Esophagus muscularis mucosa (tissue), 4 donors: Measurements from ENCODE around the gene LRRC25. TPM values are rescaled to one million over a fixed set of nuclear protein-coding genes. Genes with fewer than 3 reads are reported as not detected.
"Not testable (repeated sequence)": the region's sequence is repeated elsewhere in the genome, so short reads cannot be mapped to it uniquely, and the experiment has no call there.

Experiments
- DNase-seq: peaks from one replicate; pipeline ENCODE4 v3.0.0-alpha.2; 2017; ENCODE audit errors: extremely low spot score
- H3K27ac ChIP-seq, 4 donors: fragments of 200-600 bp; sonication (generic); replicated peaks in 1 of 4; 1 replicate in 3 of 4; 2 replicates in 1 of 4; pipeline ENCODE4 v1.5.1; 2016 to 2019; ENCODE audit warnings: mild to moderate bottlenecking in 1 of 4
- H3K27me3 ChIP-seq, 4 donors: fragments of 200-600 bp; sonication (generic); one replicate each; pipeline versions ENCODE4 v1.5.1 to v1.6.0; 2016 to 2019
- H3K36me3 ChIP-seq, 4 donors: fragments of 200-600 bp; sonication (generic); one replicate each; pipeline ENCODE4 v1.5.1; 2016 to 2019
- H3K4me1 ChIP-seq, 4 donors: fragments of 200-600 bp; sonication (generic); one replicate each; pipeline ENCODE4 v1.5.1; 2016 to 2019
- H3K4me3 ChIP-seq, 4 donors: fragments of 200-600 bp; sonication (generic); 1 replicate in 2 of 4; 2 replicates in 2 of 4; pipeline ENCODE4 v1.5.1; 2016 to 2019; ENCODE audit warnings: mild to moderate bottlenecking in 4 of 4, moderate library complexity in 1 of 4
- H3K9me3 ChIP-seq, 4 donors: fragments of 200-600 bp; sonication (generic); 1 replicate in 3 of 4; 2 replicates in 1 of 4; pipeline ENCODE4 v1.5.1; 2016 to 2019
- EP300 ChIP-seq: sonication (generic); formaldehyde crosslinking; IDR thresholded peaks from one replicate; pipeline ENCODE4 v1.6.1; 2017; ENCODE audit warnings: antibody characterized with exemption
- POLR2A ChIP-seq: fragments of 450-650 bp; IDR thresholded peaks from one replicate; pipeline ENCODE4 v1.6.1; 2017; ENCODE audit warnings: antibody characterized with exemption, moderate library complexity, mild to moderate bottlenecking, low read depth
- POLR2AphosphoS5 ChIP-seq, 2 donors: sonication (generic); formaldehyde crosslinking; IDR thresholded peaks; one replicate each; pipeline ENCODE4 v1.6.1; 2017; ENCODE audit warnings: antibody characterized with exemption in 2 of 2
- WGBS: methylation state at CpG from one replicate; pipeline ENCODE4 v1.1.5; 2018; 5-methylcytosine and 5-hydroxymethylcytosine counted together
- intact Hi-C: fragments of 100-400 bp; cut with DNase I; formaldehyde crosslinking; loops from one replicate; pipeline ENCODE4 v1.15.1; 2023
- total RNA-seq, 4 donors: library from RNA; depleted of rRNA; stranded (reverse); fragments of >200 nt; gene quantifications; one replicate each; pipeline versions ENCODE4 v1.1.0 to v1.2.1, GENCODE V29; 2016
- TF ChIP-seq, protein P1 (sequence below), 3 experiments: fragments of 200-600 bp in 2 of 3; fragments of 450-650 bp in 1 of 3; sonication (generic) in 2 of 3; IDR thresholded peaks; one replicate each; pipeline ENCODE4 v1.5.1; 2017 to 2019; ENCODE audit warnings: antibody characterized with exemption in 3 of 3, mild to moderate bottlenecking in 2 of 3, moderate library complexity in 1 of 3

LRRC25 gene
- total RNA-seq, 4 donors from 2014 or later = 5.8 to 20.4 (median 7.0) TPM

DNA sequence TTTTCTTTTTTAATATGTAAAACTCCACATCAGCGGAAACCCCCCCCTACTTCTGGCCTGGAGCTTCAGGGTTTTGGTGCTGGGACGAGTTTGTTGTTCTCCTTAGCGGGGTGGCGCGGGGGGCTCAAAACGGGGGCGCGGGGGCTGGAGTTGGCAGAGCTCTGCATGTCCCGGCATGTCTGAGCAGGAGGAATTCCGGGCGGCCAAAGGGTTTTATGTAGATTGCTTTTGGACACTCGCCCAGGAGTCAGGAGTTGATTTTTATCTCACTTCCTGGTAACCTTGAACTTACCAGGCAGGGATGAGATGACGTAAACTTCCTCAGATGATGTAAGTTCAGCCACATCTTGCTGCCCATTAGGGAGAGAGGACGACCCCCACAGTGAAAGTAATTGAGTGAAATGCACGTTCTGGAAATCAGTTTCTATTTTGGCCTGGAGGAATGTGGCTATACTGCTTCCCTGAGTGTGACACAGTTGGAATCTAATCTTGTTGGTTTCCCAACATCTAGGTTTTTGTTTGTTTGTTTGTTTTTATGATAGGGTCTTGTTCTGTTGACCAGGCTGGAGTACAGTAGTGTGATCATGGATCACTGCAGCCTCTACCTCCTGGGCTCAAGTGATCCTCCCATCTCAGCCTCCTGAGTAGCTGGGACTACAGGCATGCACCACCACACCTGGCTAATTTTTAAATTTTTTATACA lies 32.4 kb downstream of the LRRC25 start:
- Histone ChIP-seq H3K4me3 (peak overlapping the region in 3 of 4 donors; percentile 5 to 13 (median 8)), H3K27me3 (no peaks in the 10 kb centered on the region), H3K9me3 (no peaks in the 10 kb centered on the region), H3K27ac (peak overlapping the region; percentile 12 to 78 (median 69)), H3K4me1 (peaks cover 14 to 24% (median 19%) of the 10 kb centered on the region in 4 donors), H3K36me3 (peaks cover 0 to 39% (median 34%) of the 10 kb centered on the region in 4 donors)
- TF ChIP-seq POLR2AphosphoS5 (IDR thresholded peaks at IDR 0.05) = peak; percentile 59 to 61
- TF ChIP-seq, protein P1, sequence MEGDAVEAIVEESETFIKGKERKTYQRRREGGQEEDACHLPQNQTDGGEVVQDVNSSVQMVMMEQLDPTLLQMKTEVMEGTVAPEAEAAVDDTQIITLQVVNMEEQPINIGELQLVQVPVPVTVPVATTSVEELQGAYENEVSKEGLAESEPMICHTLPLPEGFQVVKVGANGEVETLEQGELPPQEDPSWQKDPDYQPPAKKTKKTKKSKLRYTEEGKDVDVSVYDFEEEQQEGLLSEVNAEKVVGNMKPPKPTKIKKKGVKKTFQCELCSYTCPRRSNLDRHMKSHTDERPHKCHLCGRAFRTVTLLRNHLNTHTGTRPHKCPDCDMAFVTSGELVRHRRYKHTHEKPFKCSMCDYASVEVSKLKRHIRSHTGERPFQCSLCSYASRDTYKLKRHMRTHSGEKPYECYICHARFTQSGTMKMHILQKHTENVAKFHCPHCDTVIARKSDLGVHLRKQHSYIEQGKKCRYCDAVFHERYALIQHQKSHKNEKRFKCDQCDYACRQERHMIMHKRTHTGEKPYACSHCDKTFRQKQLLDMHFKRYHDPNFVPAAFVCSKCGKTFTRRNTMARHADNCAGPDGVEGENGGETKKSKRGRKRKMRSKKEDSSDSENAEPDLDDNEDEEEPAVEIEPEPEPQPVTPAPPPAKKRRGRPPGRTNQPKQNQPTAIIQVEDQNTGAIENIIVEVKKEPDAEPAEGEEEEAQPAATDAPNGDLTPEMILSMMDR (IDR thresholded peaks at IDR 0.05) = no peak
- 13% methylated on average over 14 of the region's 15 CpGs for WGBS
- intact Hi-C loops = no loop called here
- DNase-seq = no peak

DNA sequence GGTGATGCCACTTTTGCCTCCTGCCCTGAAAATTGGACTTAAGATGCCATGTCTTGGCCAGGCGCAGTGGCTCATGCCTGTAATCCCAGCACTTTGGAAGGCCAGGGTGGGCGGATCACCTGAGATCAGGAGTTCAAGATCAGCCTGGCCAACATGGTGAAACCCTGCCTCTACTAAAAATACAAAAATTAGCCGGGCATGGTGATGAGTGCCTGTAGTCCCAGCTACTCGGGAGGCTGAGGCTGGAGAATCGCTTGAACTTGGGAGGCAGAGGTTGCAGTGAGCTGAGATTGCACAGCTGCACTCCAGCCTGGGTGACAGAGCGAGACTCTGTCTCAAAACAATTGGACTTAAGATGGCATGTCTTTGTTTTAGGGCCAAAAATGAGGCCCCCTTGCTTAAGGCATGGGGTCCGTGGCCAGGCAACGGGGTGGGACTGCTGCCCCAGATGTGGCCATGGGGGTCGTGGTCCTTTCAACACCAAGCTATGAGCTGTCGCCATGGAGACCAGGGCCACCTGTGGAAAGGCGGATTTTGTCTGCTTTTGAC lies 33.1 kb downstream of the LRRC25 start:
- whole genome bisulfite sequencing = 58% methylated on average over 9 of the region's 11 CpGs
- Histone ChIP-seq H3K36me3 (peaks cover 0 to 45% (median 39%) of the 10 kb centered on the region in 4 donors), H3K4me1 (peaks cover 14 to 24% (median 19%) of the 10 kb centered on the region in 4 donors), H3K27ac (peak overlapping the region; percentile 12 to 78 (median 69)), H3K4me3 (peak overlapping the region in 3 of 4 donors; percentile 5 to 13 (median 8))
- DNase-seq, H3K9me3 ChIP-seq, intact Hi-C loops, H3K27me3 ChIP-seq: not testable (repeated sequence)

DNA sequence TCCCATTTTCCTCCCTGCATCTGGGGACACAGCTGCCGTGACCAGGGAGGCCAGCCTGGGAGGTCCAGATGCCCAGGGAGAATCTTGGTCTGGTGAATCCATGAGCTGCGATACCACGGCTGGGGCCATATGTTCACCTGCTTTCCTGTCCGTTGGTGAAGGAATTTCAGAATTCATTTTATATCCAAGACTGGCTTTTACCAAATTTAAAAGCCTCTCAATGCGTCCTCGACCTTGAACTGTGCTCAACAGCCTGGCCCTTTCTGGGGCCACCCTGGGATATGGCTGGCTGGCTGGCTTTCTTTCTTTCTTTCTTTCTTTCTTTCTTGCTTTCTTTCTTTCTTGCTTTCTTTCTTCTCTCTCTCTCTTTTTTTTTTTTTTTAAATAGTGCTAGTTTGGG lies 33.6 kb downstream of the LRRC25 start:
- Histone ChIP-seq H3K4me1 (peaks cover 14 to 24% (median 19%) of the 10 kb centered on the region in 4 donors), H3K4me3 (no peak overlapping the region), H3K36me3 (peaks cover 0 to 51% (median 44%) of the 10 kb centered on the region in 4 donors), H3K27ac (peak overlapping the region in 2 of 4 donors; percentile 68 to 78), H3K27me3 (no peaks in the 10 kb centered on the region), H3K9me3 (no peaks in the 10 kb centered on the region)
- intact Hi-C loops = no loop called here
- WGBS = 86% methylated on average over 6 of the region's 6 CpGs
- TF ChIP-seq EP300 (no peak), POLR2A (no peak), POLR2AphosphoS5 (IDR thresholded peaks at IDR 0.05) (no peak)
- TF ChIP-seq, protein P1 (IDR thresholded peaks at IDR 0.05) = no peak
- no peak for DNase-seq

DNA sequence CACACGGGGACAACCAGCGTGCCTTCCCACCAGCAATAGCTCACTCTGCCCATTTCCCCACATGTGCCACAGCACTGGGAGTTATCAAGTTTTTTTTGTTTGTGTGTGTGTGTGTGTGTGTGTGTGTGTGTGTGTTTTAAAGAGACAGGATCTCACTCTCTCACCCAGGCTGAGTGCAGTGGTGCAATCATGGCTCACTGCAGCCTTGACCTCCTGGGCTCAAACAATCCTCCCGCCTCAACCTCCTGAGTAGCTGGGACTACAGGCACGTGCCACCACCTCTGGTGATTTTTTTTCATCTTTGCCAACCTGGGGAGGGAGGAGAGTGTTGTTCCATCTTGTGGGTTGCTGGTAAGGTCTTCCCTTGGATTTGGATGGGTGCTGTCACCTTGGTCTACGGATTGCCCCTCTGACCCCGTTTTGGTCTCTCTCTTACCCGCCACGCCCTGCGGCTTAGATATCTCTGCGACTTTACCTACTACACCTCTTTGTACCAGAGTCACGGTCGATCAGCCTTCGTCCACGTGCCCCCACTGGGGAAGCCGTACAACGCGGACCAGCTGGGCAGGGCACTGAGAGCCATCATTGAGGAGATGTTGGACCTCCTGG lies 34.4 kb downstream of the LRRC25 start:
- peaks cover 0 to 59% (median 51%) of the 10 kb centered on the region in 4 donors for H3K36me3 ChIP-seq
- DNase-seq = no peak
- H3K27ac ChIP-seq = peak overlapping the region in 2 of 4 donors; percentile 68 to 78
- no peaks in the 10 kb centered on the region for H3K9me3 ChIP-seq
- H3K27me3 ChIP-seq = no peaks in the 10 kb centered on the region
- WGBS = 95% methylated on average over 17 of the region's 17 CpGs
- H3K4me1 ChIP-seq = peaks cover 14 to 24% (median 19%) of the 10 kb centered on the region in 4 donors
- intact Hi-C loops = no loop called here
- no peak overlapping the region for H3K4me3 ChIP-seq
- TF ChIP-seq, protein P1 (IDR thresholded peaks at IDR 0.05) = no peak
- no peak for TF ChIP-seq EP300
- no peak for TF ChIP-seq POLR2AphosphoS5 (IDR thresholded peaks at IDR 0.05)
- TF ChIP-seq POLR2A = no peak

DNA sequence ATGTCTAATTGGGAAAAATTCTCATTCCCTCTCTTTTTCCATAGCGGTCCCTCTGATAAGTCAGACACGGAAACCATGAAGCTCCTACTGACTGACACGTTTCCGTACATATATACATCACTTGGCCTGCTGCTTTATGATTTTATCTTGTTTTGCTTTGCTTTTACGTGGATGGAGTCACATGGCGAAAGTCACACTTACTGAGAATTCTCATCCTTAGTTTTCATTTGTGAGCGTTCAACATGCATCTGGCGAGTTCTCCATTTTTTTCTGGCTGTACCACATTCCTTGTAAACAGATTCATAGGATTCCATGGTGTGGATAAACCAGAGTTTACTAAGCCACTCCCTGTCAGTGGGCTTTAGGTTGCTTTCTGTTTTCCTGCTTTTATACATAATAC lies 35.8 kb downstream of the LRRC25 start:
- H3K36me3 ChIP-seq = peaks cover 7 to 72% (median 65%) of the 10 kb centered on the region in 4 donors
- 93% methylated on average over 8 of the region's 8 CpGs for WGBS
- H3K4me3 ChIP-seq = no peak overlapping the region
- peaks cover 16 to 24% (median 19%) of the 10 kb centered on the region in 4 donors for H3K4me1 ChIP-seq
- no peak overlapping the region for H3K27ac ChIP-seq
- TF ChIP-seq, protein P1 (IDR thresholded peaks at IDR 0.05) = no peak
- TF ChIP-seq POLR2AphosphoS5 (IDR thresholded peaks at IDR 0.05) (no peak), POLR2A (no peak), EP300 (no peak)
- H3K27me3 ChIP-seq = no peaks in the 10 kb centered on the region
- intact Hi-C loops = no loop called here
- no peaks in the 10 kb centered on the region for H3K9me3 ChIP-seq
- DNase-seq = no peak
